Mesothelial cell of epicardium (in vitro differentiated cells): ENCODE results near the gene CAMTA1. TPM values are rescaled to one million over a fixed set of nuclear protein-coding genes. Genes with fewer than 3 reads are reported as not detected.

Source experiments
- DNase-seq, 2 experiments: peaks; one replicate each; pipeline ENCODE4 v3.0.0; 2021; ENCODE audit warnings: low spot score in 2 of 2; ENCODE audit not compliant: unreplicated experiment in 2 of 2
- H3K27ac Mint-ChIP-seq: 2 replicates; pipeline ENCODE4 v1.8.0; 2021; ENCODE audit warnings: mixed read lengths
- H3K27me3 Mint-ChIP-seq: 2 replicates; pipeline ENCODE4 v1.8.0; 2021; ENCODE audit warnings: low read depth, mixed read lengths
- H3K36me3 Mint-ChIP-seq: 2 replicates; pipeline ENCODE4 v1.8.0; 2021; ENCODE audit warnings: mixed read lengths
- H3K4me1 Mint-ChIP-seq: 2 replicates; pipeline ENCODE4 v1.8.0; 2021; ENCODE audit warnings: mixed read lengths
- H3K4me3 Mint-ChIP-seq: 2 replicates; pipeline ENCODE4 v1.8.0; 2021; ENCODE audit warnings: mild to moderate bottlenecking, moderate library complexity, mixed read lengths
- H3K9me3 Mint-ChIP-seq: 2 replicates; pipeline ENCODE4 v1.8.0; 2021; ENCODE audit warnings: mixed read lengths
- total RNA-seq: library from RNA; stranded (reverse); gene quantifications from 3 replicates; pipeline ENCODE4 v1.2.1, GENCODE V29; 2021
- TF ChIP-seq, protein P1 (sequence below): fragments of 200-600 bp; sonication (generic); IDR thresholded peaks from one replicate; pipeline ENCODE4 v1.5.0; 2021; ENCODE audit warnings: antibody characterized with exemption; ENCODE audit not compliant: unreplicated experiment

The CAMTA1 gene
- total RNA-seq, 1 donor from 2014 or later, result 70.4 TPM

- TF ChIP-seq, protein P1, sequence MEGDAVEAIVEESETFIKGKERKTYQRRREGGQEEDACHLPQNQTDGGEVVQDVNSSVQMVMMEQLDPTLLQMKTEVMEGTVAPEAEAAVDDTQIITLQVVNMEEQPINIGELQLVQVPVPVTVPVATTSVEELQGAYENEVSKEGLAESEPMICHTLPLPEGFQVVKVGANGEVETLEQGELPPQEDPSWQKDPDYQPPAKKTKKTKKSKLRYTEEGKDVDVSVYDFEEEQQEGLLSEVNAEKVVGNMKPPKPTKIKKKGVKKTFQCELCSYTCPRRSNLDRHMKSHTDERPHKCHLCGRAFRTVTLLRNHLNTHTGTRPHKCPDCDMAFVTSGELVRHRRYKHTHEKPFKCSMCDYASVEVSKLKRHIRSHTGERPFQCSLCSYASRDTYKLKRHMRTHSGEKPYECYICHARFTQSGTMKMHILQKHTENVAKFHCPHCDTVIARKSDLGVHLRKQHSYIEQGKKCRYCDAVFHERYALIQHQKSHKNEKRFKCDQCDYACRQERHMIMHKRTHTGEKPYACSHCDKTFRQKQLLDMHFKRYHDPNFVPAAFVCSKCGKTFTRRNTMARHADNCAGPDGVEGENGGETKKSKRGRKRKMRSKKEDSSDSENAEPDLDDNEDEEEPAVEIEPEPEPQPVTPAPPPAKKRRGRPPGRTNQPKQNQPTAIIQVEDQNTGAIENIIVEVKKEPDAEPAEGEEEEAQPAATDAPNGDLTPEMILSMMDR, result no peak
- DNase-seq, result no peak
- Mint-ChIP-seq H3K27me3 (peaks cover 55% of the 10 kb centered on the region), H3K4me3 (no peak overlapping the region), H3K27ac (no peak overlapping the region), H3K4me1 (no peaks in the 10 kb centered on the region), H3K9me3 (no peaks in the 10 kb centered on the region), H3K36me3 (no peaks in the 10 kb centered on the region)
Observed at GRCh38 chr1:7046891-7047290, 261.6 kb downstream of the CAMTA1 start.

GRCh38 chr1:7047866-7048265, 262.6 kb downstream of the CAMTA1 start:
- Mint-ChIP-seq H3K27me3 (peaks cover 59% of the 10 kb centered on the region), H3K27ac (no peak overlapping the region), H3K9me3 (no peaks in the 10 kb centered on the region), H3K4me1 (no peaks in the 10 kb centered on the region), H3K36me3 (no peaks in the 10 kb centered on the region), H3K4me3 (no peak overlapping the region)
- TF ChIP-seq, protein P1, result no peak
- DNase-seq, result no peak

DNA sequence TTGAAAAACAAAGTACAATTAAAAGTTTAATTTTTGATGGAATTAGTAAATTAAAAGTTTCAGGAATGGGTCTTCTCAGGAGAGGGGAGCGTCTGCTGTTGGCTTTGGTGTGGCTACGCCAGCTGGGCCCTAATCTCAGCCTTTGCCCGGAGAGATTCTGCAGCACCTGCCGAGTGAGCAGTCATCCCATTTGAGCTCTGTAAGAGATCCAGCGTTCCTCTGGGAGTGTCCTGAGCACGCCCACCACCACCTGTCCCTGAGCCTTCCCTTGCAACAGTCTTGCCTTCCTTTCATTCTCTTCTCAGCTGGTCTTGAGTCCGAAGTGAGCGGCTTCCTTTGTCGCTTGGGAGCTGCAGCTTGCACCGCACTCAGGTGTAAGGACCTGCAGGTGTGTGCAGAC, 263.1 kb downstream of the CAMTA1 start:
- Mint-ChIP-seq H3K27ac (no peak overlapping the region), H3K27me3 (peaks cover 58% of the 10 kb centered on the region), H3K9me3 (no peaks in the 10 kb centered on the region), H3K4me1 (no peaks in the 10 kb centered on the region), H3K36me3 (no peaks in the 10 kb centered on the region), H3K4me3 (no peak overlapping the region)
- no peak for DNase-seq
- TF ChIP-seq, protein P1, result no peak

- H3K9me3 Mint-ChIP-seq, result no peaks in the 10 kb centered on the region
- TF ChIP-seq, protein P1, result no peak
Observed at GRCh38 chr1:7049913-7050625, 264.8 kb downstream of the CAMTA1 start.

DNA sequence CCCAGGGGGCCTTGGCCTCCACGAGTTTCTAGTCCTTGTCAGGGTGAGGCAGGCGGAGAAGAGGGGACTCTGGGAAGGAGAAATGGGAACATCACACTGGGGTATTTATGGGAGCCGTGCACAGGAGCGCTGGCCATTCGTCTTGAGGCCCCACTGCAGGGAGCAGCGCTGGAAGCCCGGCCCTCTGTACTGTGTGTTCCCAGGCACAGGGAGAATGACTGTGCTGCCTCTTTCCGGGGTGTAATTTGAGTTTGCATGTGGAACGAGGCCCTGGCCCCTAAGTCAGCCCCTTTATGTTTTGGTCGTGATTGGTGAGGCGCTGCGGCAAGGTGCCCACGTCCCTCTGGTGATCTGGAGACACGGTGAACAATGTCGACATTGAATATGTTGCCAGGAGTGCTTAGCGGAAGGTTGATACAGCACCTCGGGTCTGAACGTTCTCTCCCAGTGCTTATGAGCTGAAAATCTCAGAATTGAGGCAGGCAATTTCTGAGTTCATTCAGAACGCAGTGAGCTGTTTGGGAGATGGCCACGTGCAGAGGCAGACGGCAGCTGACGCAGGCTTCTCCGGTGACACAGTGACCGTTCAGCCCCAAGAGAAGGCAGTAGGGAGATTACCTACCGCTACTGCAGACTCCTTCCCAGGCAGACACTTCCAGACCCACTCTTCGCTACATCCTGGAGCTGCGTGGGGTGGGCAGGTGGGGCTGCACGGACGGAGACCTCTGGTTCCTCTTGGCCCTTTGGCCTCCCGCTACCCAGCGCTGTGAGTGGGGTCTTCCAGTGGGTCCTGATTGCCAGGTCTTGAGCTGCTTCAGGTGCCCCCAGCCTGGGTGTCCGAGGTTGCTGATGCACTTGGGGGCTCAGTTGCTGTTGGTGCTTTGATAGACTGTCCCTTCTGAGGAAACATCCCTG, 265.8 kb downstream of the CAMTA1 start:
- Mint-ChIP-seq H3K27me3 (peaks cover 55% of the 10 kb centered on the region), H3K9me3 (no peaks in the 10 kb centered on the region), H3K4me1 (no peaks in the 10 kb centered on the region), H3K27ac (no peak overlapping the region), H3K4me3 (no peak overlapping the region), H3K36me3 (no peaks in the 10 kb centered on the region)
- TF ChIP-seq, protein P1, result no peak
- no peak for DNase-seq

More at GRCh38 chr1:7049913-7050625, 264.8 kb downstream of the CAMTA1 start:
- H3K4me1 Mint-ChIP-seq, result no peaks in the 10 kb centered on the region
- H3K27me3 Mint-ChIP-seq, result peaks cover 57% of the 10 kb centered on the region
- DNase-seq, result no peak
- H3K27ac Mint-ChIP-seq, result no peak overlapping the region
- no peaks in the 10 kb centered on the region for H3K36me3 Mint-ChIP-seq
- H3K4me3 Mint-ChIP-seq, result no peak overlapping the region
